ENCODE results near the gene NCKAP1.
"Not testable (repeated sequence)": the region's sequence is repeated elsewhere in the genome, so short reads cannot be mapped to it uniquely, and the experiment has no call there.

Gene NCKAP1

GRCh38 chr2:182960869-182961268 is 77.4 kb downstream of the NCKAP1 start:
- H3K9me3 ChIP-seq (replicated peaks; ENCODE audit: low read length); H3K27me3 ChIP-seq (ENCODE audit: control insufficient read depth, insufficient read depth, low read length); H3K4me3 ChIP-seq (ENCODE audit: low read length); H3K4me1 ChIP-seq (ENCODE audit: control insufficient read depth, insufficient read depth, low read length); H3K9ac ChIP-seq (ENCODE audit: low read depth, low read length); H3K4me2 ChIP-seq (ENCODE audit: low read length): not testable (repeated sequence)
- H3K36me3 ChIP-seq (ENCODE audit: insufficient read depth, low read length), result peaks cover 42% of the 10 kb centered on the region

GRCh38 chr2:182954789-182955188 is 83.5 kb downstream of the NCKAP1 start:
- peaks cover 19% of the 10 kb centered on the region for H3K4me1 ChIP-seq (ENCODE audit: control insufficient read depth, insufficient read depth, low read length)
- no peaks in the 10 kb centered on the region for H3K9me3 ChIP-seq (replicated peaks; ENCODE audit: low read length)

GRCh38 chr2:182952741-182953450 is 85.4 kb downstream of the NCKAP1 start:
- Histone ChIP-seq H3K4me2 (ENCODE audit: low read length) (no peak overlapping the region), H3K9ac (ENCODE audit: low read depth, low read length) (no peak overlapping the region), H3K9me3 (replicated peaks; ENCODE audit: low read length) (no peaks in the 10 kb centered on the region), H3K4me1 (ENCODE audit: control insufficient read depth, insufficient read depth, low read length) (peaks cover 19% of the 10 kb centered on the region), H3K36me3 (ENCODE audit: insufficient read depth, low read length) (peaks cover 67% of the 10 kb centered on the region), H3K4me3 (ENCODE audit: low read length) (no peak overlapping the region), H3K27me3 (ENCODE audit: control insufficient read depth, insufficient read depth, low read length) (no peaks in the 10 kb centered on the region)

More at GRCh38 chr2:182954789-182955188, 83.5 kb downstream of the NCKAP1 start:
- H3K4me2 ChIP-seq (ENCODE audit: low read length), result no peak overlapping the region
- no peak overlapping the region for H3K4me3 ChIP-seq (ENCODE audit: low read length)
- H3K9ac ChIP-seq (ENCODE audit: low read depth, low read length), result no peak overlapping the region
- no peaks in the 10 kb centered on the region for H3K27me3 ChIP-seq (ENCODE audit: control insufficient read depth, insufficient read depth, low read length)
- peaks cover 60% of the 10 kb centered on the region for H3K36me3 ChIP-seq (ENCODE audit: insufficient read depth, low read length)

- no peak overlapping the region for H3K4me2 ChIP-seq (ENCODE audit: low read length)
- no peak overlapping the region for H3K9ac ChIP-seq (ENCODE audit: low read depth, low read length)
- H3K4me3 ChIP-seq (ENCODE audit: low read length), result no peak overlapping the region
- H3K36me3 ChIP-seq (ENCODE audit: insufficient read depth, low read length), result peaks cover 62% of the 10 kb centered on the region
- no peaks in the 10 kb centered on the region for H3K9me3 ChIP-seq (replicated peaks; ENCODE audit: low read length)
- no peaks in the 10 kb centered on the region for H3K27me3 ChIP-seq (ENCODE audit: control insufficient read depth, insufficient read depth, low read length)
- peaks cover 20% of the 10 kb centered on the region for H3K4me1 ChIP-seq (ENCODE audit: control insufficient read depth, insufficient read depth, low read length)
These were observed 86.2 kb downstream of the NCKAP1 start for GRCh38 chr2:182951948-182952663.

- no peak overlapping the region for H3K4me3 ChIP-seq (ENCODE audit: low read length)
- peaks cover 54% of the 10 kb centered on the region for H3K36me3 ChIP-seq (ENCODE audit: insufficient read depth, low read length)
- no peaks in the 10 kb centered on the region for H3K9me3 ChIP-seq (replicated peaks; ENCODE audit: low read length)
These were observed 87.7 kb downstream of the NCKAP1 start for GRCh38 chr2:182950546-182950945.

GRCh38 chr2:182949572-182950189 is 88.6 kb downstream of the NCKAP1 start:
- Histone ChIP-seq H3K36me3 (ENCODE audit: insufficient read depth, low read length) (peaks cover 54% of the 10 kb centered on the region), H3K27me3 (ENCODE audit: control insufficient read depth, insufficient read depth, low read length) (no peaks in the 10 kb centered on the region)

More at GRCh38 chr2:182950546-182950945, 87.7 kb downstream of the NCKAP1 start:
- H3K27me3 ChIP-seq (ENCODE audit: control insufficient read depth, insufficient read depth, low read length), result no peaks in the 10 kb centered on the region
- peaks cover 26% of the 10 kb centered on the region for H3K4me1 ChIP-seq (ENCODE audit: control insufficient read depth, insufficient read depth, low read length)
- H3K9ac ChIP-seq (ENCODE audit: low read depth, low read length), result no peak overlapping the region
- no peak overlapping the region for H3K4me2 ChIP-seq (ENCODE audit: low read length)

GRCh38 chr2:182949052-182949451 is 89.2 kb downstream of the NCKAP1 start:
- Histone ChIP-seq H3K4me2 (ENCODE audit: low read length) (no peak overlapping the region), H3K27me3 (ENCODE audit: control insufficient read depth, insufficient read depth, low read length) (no peaks in the 10 kb centered on the region), H3K4me1 (ENCODE audit: control insufficient read depth, insufficient read depth, low read length) (peaks cover 26% of the 10 kb centered on the region), H3K4me3 (ENCODE audit: low read length) (no peak overlapping the region), H3K9ac (ENCODE audit: low read depth, low read length) (no peak overlapping the region), H3K36me3 (ENCODE audit: insufficient read depth, low read length) (peaks cover 50% of the 10 kb centered on the region), H3K9me3 (replicated peaks; ENCODE audit: low read length) (no peaks in the 10 kb centered on the region)

More at GRCh38 chr2:182949572-182950189, 88.6 kb downstream of the NCKAP1 start:
- Histone ChIP-seq H3K9ac (ENCODE audit: low read depth, low read length) (no peak overlapping the region), H3K4me2 (ENCODE audit: low read length) (no peak overlapping the region), H3K9me3 (replicated peaks; ENCODE audit: low read length) (no peaks in the 10 kb centered on the region), H3K4me1 (ENCODE audit: control insufficient read depth, insufficient read depth, low read length) (peaks cover 26% of the 10 kb centered on the region), H3K4me3 (ENCODE audit: low read length) (no peak overlapping the region)

- Histone ChIP-seq H3K4me2 (ENCODE audit: low read length) (no peak overlapping the region), H3K9ac (ENCODE audit: low read depth, low read length) (no peak overlapping the region), H3K9me3 (replicated peaks; ENCODE audit: low read length) (no peaks in the 10 kb centered on the region), H3K4me1 (ENCODE audit: control insufficient read depth, insufficient read depth, low read length) (peaks cover 12% of the 10 kb centered on the region), H3K4me3 (ENCODE audit: low read length) (no peak overlapping the region), H3K36me3 (ENCODE audit: insufficient read depth, low read length) (peaks cover 46% of the 10 kb centered on the region), H3K27me3 (ENCODE audit: control insufficient read depth, insufficient read depth, low read length) (no peaks in the 10 kb centered on the region)
These were observed 91.3 kb downstream of the NCKAP1 start for GRCh38 chr2:182946958-182947369.

GRCh38 chr2:182943339-182943738 is 94.9 kb downstream of the NCKAP1 start:
- Histone ChIP-seq H3K27me3 (ENCODE audit: control insufficient read depth, insufficient read depth, low read length) (no peaks in the 10 kb centered on the region), H3K9ac (ENCODE audit: low read depth, low read length) (no peak overlapping the region), H3K4me2 (ENCODE audit: low read length) (no peak overlapping the region), H3K9me3 (replicated peaks; ENCODE audit: low read length) (no peaks in the 10 kb centered on the region), H3K4me1 (ENCODE audit: control insufficient read depth, insufficient read depth, low read length) (peaks cover 7% of the 10 kb centered on the region), H3K4me3 (ENCODE audit: low read length) (no peak overlapping the region), H3K36me3 (ENCODE audit: insufficient read depth, low read length) (peaks cover 54% of the 10 kb centered on the region)

- Histone ChIP-seq H3K4me1 (ENCODE audit: control insufficient read depth, insufficient read depth, low read length) (peaks cover 7% of the 10 kb centered on the region), H3K4me2 (ENCODE audit: low read length) (no peak overlapping the region), H3K9me3 (replicated peaks; ENCODE audit: low read length) (no peaks in the 10 kb centered on the region), H3K27me3 (ENCODE audit: control insufficient read depth, insufficient read depth, low read length) (no peaks in the 10 kb centered on the region), H3K36me3 (ENCODE audit: insufficient read depth, low read length) (peaks cover 58% of the 10 kb centered on the region), H3K4me3 (ENCODE audit: low read length) (no peak overlapping the region), H3K9ac (ENCODE audit: low read depth, low read length) (no peak overlapping the region)
These were observed 95.5 kb downstream of the NCKAP1 start for GRCh38 chr2:182942756-182943155.

- no peaks in the 10 kb centered on the region for H3K9me3 ChIP-seq (replicated peaks; ENCODE audit: low read length)
- no peak overlapping the region for H3K4me3 ChIP-seq (ENCODE audit: low read length)
- H3K4me1 ChIP-seq (ENCODE audit: control insufficient read depth, insufficient read depth, low read length), result peaks cover 4% of the 10 kb centered on the region
- H3K4me2 ChIP-seq (ENCODE audit: low read length), result no peak overlapping the region
- H3K27me3 ChIP-seq (ENCODE audit: control insufficient read depth, insufficient read depth, low read length), result no peaks in the 10 kb centered on the region
- no peak overlapping the region for H3K9ac ChIP-seq (ENCODE audit: low read depth, low read length)
- peaks cover 61% of the 10 kb centered on the region for H3K36me3 ChIP-seq (ENCODE audit: insufficient read depth, low read length)
These were observed 96.3 kb downstream of the NCKAP1 start for GRCh38 chr2:182941919-182942318.

All from skeletal muscle satellite cell (primary cell).